C4-2B (cell line): ENCODE results near the gene NEDD4L.

ENCODE experiments used
- H3K27ac ChIP-seq: fragments of 450-650 bp; 2 replicates; pipeline ENCODE4 v1.5.1; 2017
- ZFX ChIP-seq: fragments of 450-650 bp; IDR thresholded peaks from 2 replicates; pipeline ENCODE4 v1.6.1; 2017
- TF ChIP-seq, protein P1 (sequence below): fragments of 450-650 bp; conservative IDR thresholded peaks from 2 replicates; pipeline ENCODE4 v1.5.1; 2017; ENCODE audit warnings: mild to moderate bottlenecking

The NEDD4L gene

DNA sequence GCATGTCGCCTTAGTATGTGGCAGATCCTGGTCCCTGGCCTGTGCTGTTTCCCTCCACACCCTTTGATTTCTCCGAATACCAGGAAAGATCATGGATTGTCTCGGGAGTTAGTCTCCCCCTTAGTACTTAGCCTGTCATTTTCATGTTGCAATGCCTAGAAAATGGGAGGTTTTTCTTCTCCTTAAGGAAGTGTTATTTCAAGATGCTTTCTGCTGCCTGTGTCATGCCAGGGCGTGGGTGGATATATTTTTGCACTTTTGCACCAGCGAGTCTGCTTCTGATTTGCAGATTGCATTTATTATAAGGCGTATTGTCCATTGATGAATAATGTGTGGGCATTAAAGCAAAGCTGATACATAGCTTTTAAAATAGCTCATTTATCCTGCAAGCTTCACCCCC is 223.5 kb downstream of the NEDD4L start:
- H3K27ac ChIP-seq: peak overlapping the region; percentile 48; the same call in 1 of the 2 replicates
- TF ChIP-seq, protein P1, sequence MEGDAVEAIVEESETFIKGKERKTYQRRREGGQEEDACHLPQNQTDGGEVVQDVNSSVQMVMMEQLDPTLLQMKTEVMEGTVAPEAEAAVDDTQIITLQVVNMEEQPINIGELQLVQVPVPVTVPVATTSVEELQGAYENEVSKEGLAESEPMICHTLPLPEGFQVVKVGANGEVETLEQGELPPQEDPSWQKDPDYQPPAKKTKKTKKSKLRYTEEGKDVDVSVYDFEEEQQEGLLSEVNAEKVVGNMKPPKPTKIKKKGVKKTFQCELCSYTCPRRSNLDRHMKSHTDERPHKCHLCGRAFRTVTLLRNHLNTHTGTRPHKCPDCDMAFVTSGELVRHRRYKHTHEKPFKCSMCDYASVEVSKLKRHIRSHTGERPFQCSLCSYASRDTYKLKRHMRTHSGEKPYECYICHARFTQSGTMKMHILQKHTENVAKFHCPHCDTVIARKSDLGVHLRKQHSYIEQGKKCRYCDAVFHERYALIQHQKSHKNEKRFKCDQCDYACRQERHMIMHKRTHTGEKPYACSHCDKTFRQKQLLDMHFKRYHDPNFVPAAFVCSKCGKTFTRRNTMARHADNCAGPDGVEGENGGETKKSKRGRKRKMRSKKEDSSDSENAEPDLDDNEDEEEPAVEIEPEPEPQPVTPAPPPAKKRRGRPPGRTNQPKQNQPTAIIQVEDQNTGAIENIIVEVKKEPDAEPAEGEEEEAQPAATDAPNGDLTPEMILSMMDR: no peak
- no peak for TF ChIP-seq ZFX

DNA sequence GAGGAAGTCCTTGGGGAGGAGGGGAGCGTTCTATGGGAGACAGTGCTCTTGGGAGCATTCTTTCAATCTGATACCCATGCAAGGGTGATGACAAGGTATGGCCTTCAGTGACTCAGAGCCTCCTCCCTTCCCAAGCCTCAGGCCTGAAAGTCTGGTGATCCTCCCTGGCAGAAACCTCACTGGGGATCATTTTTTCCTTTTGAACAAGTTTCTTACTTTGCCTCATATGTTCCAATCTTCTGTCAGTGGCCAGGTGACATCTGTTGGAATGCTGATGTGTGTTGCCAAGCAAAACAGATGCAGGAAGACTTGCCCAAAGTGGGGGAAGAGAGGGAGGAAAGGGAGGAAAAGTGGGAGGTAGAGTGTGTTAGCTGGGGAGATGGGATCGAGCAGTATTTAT is 224.8 kb downstream of the NEDD4L start:
- H3K27ac ChIP-seq: peak overlapping the region; percentile 48; the same call in 1 of the 2 replicates
- TF ChIP-seq, protein P1: no peak
- no peak for TF ChIP-seq ZFX

DNA sequence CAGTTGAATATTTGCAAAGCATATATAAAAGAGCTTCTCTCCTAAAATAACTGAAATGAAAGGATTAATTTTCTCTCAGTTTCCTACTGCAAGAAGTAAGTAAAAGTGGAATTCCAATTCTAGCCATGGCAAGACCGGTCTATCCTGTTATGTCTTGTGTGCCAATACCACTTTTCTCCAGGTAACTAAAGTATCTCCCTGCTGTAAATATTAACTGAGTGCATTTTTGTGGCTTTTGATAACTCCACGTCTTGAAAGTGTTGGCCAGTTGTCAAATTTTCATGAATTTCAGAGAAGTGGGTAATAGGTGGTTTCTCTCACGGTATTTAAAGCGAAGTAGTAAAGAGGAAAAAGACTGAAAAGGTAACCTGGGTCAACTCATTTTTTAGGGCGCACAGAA is 225.9 kb downstream of the NEDD4L start:
- H3K27ac ChIP-seq: peak overlapping the region; percentile 77
- TF ChIP-seq ZFX: no peak
- TF ChIP-seq, protein P1: no peak

DNA sequence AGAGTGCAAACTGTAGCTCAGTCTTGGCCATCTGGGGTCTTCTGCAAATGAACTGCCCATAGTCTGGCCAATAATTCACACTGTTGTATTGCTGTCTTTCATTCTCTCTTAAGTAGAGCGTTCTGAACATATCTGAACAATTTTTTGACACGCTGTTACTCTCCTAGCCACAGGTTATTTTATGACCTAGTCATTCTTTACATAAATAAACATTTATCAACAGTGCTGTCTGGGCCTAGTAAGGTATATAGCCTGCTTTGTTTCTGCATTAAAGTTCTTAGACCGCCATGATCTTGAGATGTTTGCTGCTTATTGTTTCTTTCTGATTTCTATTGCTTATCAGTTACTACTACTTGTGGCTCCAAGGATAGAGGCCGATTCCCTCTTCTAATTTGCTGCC is 226.4 kb downstream of the NEDD4L start:
- no peak for TF ChIP-seq ZFX
- TF ChIP-seq, protein P1: no peak
- H3K27ac ChIP-seq: peak overlapping the region; percentile 77

DNA sequence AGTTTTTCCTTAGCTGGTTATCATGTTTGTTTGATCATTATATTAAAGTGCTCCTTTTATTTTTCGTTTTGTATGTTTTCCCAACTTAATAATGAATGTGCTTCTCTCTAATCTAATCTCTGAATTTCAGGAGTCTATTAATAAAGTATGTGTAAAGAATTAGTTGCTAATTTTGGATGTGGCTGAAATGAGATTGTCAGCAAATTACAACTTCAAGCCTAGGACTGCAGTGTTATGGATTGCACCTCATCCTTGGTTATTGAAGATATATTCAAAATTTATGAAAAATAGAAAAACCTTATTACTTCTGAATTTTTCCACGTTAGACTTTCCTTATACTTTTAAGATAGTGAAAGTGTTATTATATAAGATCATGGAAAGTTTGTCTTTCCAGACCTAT is 227.7 kb downstream of the NEDD4L start:
- TF ChIP-seq, protein P1: no peak
- no peak for TF ChIP-seq ZFX
- no peak overlapping the region for H3K27ac ChIP-seq

DNA sequence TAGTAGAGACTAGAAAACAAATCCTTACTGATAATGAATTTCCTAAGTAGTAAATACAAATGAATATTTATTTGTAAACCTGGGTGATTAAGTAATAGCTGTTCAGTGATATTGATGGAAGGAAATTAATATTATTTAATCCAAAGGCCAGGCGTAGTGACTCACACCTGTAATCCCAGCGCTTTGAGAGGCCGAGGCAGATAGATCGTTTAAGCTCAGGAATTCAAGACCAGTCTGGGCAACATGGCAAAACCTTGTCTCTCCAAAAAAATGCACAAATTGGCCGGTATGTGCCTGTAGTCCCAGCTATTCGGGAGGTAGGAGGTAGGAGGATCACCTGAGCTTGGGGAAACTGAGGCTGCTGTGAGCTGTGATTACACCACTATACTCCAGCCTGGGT is 228.2 kb downstream of the NEDD4L start:
- H3K27ac ChIP-seq: no peak overlapping the region
- TF ChIP-seq, protein P1: no peak
- TF ChIP-seq ZFX: no peak

DNA sequence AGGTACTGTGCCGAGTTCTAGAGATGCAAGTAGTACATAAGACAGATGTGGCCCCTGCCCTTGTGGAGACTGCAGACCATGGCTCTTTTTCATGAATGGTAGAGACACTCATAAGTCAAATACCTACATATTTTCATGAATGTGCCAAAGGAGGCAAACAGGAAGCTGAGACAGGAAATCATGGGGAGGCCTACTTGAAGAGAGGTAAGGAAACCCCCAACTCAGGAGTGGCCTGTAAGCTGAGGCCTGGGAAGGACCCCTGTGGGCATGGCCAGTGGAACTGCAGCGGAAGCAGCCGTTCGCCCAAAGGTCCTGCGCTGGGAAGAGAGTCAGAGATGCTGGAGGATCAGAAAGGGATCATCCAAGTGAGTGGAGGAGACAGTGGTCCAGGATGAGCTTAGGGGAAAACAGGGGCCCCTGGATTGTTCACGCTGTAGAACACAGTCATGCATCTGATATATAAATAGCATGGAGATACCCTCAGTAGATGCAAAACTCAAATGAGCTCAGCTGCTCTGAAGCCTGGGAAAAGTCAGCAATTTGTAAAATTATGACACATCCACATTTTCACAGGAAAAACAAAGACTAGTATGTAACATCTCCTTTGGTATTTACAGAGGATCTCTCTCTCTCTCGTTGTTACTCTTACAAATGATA is 228.9 kb downstream of the NEDD4L start:
- TF ChIP-seq, protein P1: no peak
- no peak for TF ChIP-seq ZFX
- no peak overlapping the region for H3K27ac ChIP-seq
